ENCODE results near the gene RABGGTB. TPM values are rescaled to one million over a fixed set of nuclear protein-coding genes. Genes with fewer than 3 reads are reported as not detected.

The RABGGTB gene
- total and polyA plus RNA-seq, 9 of the 15 experiments (the other 6 are each of a cell fraction or from before 2014, with no cell fraction given), result 148 to 354 (median 206) TPM

DNA sequence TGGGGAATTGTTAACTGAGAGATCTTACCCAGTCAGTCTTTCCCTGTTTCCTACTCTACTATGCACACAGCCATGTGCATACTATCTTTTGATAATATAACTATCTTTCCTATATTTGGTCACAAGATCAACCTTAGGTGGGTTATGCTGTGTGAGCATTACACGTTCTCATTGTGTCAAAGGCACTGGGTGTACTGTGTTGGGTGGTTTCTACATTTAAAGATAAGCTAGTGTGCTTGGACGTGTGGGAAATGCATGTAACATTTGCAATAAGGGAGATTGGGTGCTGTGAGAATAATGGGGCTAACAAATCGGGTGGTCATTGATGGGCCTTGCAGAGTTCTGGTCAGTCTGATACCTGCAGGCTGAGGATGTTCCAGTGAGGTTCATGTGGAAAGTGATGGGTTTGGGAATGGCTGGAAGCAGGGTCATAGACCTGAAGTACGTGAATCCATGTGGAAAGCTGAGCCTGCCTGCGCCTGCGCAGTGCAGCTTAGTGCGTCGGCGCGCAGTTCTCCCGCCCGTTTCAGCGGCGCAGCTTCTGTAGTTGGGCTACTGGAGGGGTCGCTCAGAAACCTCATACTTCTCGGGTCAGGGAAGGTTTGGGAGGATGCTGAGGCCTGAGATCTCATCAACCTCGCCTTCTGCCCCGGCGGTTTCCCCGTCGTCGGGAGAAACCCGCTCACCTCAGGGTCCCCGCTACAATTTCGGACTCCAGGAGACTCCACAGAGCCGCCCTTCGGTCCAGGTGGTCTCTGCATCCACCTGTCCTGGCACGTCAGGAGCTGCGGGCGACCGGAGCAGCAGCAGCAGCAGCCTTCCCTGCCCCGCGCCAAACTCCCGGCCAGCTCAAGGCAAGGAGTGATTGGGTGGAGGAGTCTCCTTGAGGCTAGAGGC is 10.6 kb downstream of the RABGGTB start, which contains the start of gene MSH4 (continued):
- TF ChIP-seq SMC3 (conservative IDR thresholded peaks at IDR 0.05; ENCODE audit: insufficient read depth, low read depth, low read length) (0 out of 2 replicates have a peak, but pooled peaks have one; percentile 11), POLR2H (tag; IDR thresholded peaks at IDR 0.05; ENCODE audit: low read depth) (peak; percentile 83), ZSCAN32 (CRISPR knock-in tag; IDR thresholded peaks at IDR 0.05) (0 out of 2 replicates have a peak, but pooled peaks have one; percentile 51), FOSL1 (tag; conservative IDR thresholded peaks at IDR 0.05) (0 out of 2 replicates have a peak, but pooled peaks have one; percentile 20), MBD2 (IDR thresholded peaks at IDR 0.05; ENCODE audit: borderline replicate concordance, low read depth) (no peak), ASH1L (IDR thresholded peaks at IDR 0.05; ENCODE audit: borderline replicate concordance, low read depth, partially characterized antibody) (no peak), HLTF (IDR thresholded peaks at IDR 0.05) (0 out of 2 replicates have a peak, but pooled peaks have one; percentile 25), ZNF274 (IDR thresholded peaks at IDR 0.05; ENCODE audit: borderline replicate concordance, low read depth, low read length) (no peak), NCOA1 (IDR thresholded peaks at IDR 0.05; ENCODE audit: low read depth) (no peak), ETV1 (tag; conservative IDR thresholded peaks at IDR 0.05; ENCODE audit: low read depth) (no peak), RB1 (IDR thresholded peaks at IDR 0.05; ENCODE audit: low read depth) (peak; percentile 62; the same call in 1 of the 2 replicates), CHD2 (IDR thresholded peaks at IDR 0.05; ENCODE audit: low read depth, low read length) (peak; percentile 70), RAD51 (IDR thresholded peaks at IDR 0.05; ENCODE audit: borderline replicate concordance, low read depth) (no peak), XRCC4 (IDR thresholded peaks at IDR 0.05; ENCODE audit: extremely low read depth, insufficient read depth, insufficient read length) (no peak), CBX1 (IDR thresholded peaks at IDR 0.05; ENCODE audit: low read depth) (no peak; the same call in 1 of the 2 replicates), CCNT2 (IDR thresholded peaks at IDR 0.05; ENCODE audit: borderline replicate concordance, extremely low read depth, insufficient read length, low read depth, low read length) (peak; percentile 18), SMAD3 (CRISPR knock-in tag; conservative IDR thresholded peaks at IDR 0.05) (0 out of 2 replicates have a peak, but pooled peaks have one; percentile 45), ZNF551 (CRISPR knock-in tag; IDR thresholded peaks at IDR 0.05) (peak; percentile 88; the same call in 1 of the 2 replicates)
- TF ChIP-seq, protein P1, sequence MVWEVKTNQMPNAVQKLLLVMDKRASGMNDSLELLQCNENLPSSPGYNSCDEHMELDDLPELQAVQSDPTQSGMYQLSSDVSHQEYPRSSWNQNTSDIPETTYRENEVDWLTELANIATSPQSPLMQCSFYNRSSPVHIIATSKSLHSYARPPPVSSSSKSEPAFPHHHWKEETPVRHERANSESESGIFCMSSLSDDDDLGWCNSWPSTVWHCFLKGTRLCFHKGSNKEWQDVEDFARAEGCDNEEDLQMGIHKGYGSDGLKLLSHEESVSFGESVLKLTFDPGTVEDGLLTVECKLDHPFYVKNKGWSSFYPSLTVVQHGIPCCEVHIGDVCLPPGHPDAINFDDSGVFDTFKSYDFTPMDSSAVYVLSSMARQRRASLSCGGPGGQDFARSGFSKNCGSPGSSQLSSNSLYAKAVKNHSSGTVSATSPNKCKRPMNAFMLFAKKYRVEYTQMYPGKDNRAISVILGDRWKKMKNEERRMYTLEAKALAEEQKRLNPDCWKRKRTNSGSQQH (CRISPR knock-in tag; IDR thresholded peaks at IDR 0.05), result peak; percentile 98
- TF ChIP-seq, protein P2, sequence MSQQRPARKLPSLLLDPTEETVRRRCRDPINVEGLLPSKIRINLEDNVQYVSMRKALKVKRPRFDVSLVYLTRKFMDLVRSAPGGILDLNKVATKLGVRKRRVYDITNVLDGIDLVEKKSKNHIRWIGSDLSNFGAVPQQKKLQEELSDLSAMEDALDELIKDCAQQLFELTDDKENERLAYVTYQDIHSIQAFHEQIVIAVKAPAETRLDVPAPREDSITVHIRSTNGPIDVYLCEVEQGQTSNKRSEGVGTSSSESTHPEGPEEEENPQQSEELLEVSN (IDR thresholded peaks at IDR 0.05; ENCODE audit: borderline replicate concordance in 1 of 2, extremely low read depth in 1 of 2, insufficient read depth in 1 of 2, insufficient read length in 1 of 2, low read depth in 1 of 2, low read length in 1 of 2, poor library complexity in 1 of 2, severe bottlenecking in 1 of 2), result peak; percentile 84 to 92
- TF ChIP-seq, protein P3, sequence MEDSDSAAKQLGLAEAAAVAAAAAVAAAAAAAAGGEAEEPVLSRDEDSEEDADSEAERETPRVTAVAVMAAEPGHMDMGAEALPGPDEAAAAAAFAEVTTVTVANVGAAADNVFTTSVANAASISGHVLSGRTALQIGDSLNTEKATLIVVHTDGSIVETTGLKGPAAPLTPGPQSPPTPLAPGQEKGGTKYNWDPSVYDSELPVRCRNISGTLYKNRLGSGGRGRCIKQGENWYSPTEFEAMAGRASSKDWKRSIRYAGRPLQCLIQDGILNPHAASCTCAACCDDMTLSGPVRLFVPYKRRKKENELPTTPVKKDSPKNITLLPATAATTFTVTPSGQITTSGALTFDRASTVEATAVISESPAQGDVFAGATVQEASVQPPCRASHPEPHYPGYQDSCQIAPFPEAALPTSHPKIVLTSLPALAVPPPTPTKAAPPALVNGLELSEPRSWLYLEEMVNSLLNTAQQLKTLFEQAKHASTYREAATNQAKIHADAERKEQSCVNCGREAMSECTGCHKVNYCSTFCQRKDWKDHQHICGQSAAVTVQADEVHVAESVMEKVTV (CRISPR knock-in tag; IDR thresholded peaks at IDR 0.05), result 0 out of 2 replicates have a peak, but pooled peaks have one; percentile 6
- TF ChIP-seq, protein P4, sequence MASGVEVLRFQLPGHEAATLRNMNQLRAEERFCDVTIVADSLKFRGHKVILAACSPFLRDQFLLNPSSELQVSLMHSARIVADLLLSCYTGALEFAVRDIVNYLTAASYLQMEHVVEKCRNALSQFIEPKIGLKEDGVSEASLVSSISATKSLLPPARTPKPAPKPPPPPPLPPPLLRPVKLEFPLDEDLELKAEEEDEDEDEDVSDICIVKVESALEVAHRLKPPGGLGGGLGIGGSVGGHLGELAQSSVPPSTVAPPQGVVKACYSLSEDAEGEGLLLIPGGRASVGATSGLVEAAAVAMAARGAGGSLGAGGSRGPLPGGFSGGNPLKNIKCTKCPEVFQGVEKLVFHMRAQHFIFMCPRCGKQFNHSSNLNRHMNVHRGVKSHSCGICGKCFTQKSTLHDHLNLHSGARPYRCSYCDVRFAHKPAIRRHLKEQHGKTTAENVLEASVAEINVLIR (CRISPR knock-in tag; IDR thresholded peaks at IDR 0.05), result 0 out of 2 replicates have a peak, but pooled peaks have one; percentile 6

All from K562 (cell line).